IMR-90 (cell line): ENCODE data around the gene TMEM179. TPM values are rescaled to one million over a fixed set of nuclear protein-coding genes. Genes with fewer than 3 reads are reported as not detected.

Source experiments
- ATAC-seq: fragments of 200-7000 bp; cut with Tn5 transposase; 2 replicates; pipeline ENCODE4 v1.9.1; 2020; ENCODE audit warnings: low read depth, mild to moderate bottlenecking, moderate library complexity
- BruUV-seq: library from RNA; stranded (reverse); fragments of 400-500 nt; replicated peaks from 2 replicates; lab custom pipeline; 2021; lab: Mats Ljungman, UMichigan
- CTCF ChIA-PET: fragments of 300-600 bp; formaldehyde crosslinking; extraction: SDS; loops from one replicate; lab custom pipeline; 2021; ENCODE audit warnings: antibody characterized with exemption; lab: Yijun Ruan, JAX
- POLR2A ChIA-PET: fragments of 300-600 bp; sonication (Branson Sonifier 250); formaldehyde crosslinking; loops from one replicate; lab custom pipeline; 2022; ENCODE audit warnings: antibody characterized with exemption; ENCODE audit not compliant: unreplicated experiment; lab: Charles Lee
- DNase-seq: peaks from one replicate; pipeline ENCODE4 v3.0.0; 2013
- H2AFZ ChIP-seq: replicated peaks from 2 replicates; pipeline ENCODE3; 2013; ENCODE audit warnings: low read length, mild to moderate bottlenecking; ENCODE audit not compliant: poor library complexity
- H2AK5ac ChIP-seq: 2 replicates; pipeline ENCODE4 v1.6.1; 2013; ENCODE audit warnings: low read depth, low read length, inconsistent platforms
- H2AK9ac ChIP-seq: replicated peaks from 2 replicates; pipeline ENCODE3; 2013; ENCODE audit warnings: mild to moderate bottlenecking, low read depth, low read length, moderate library complexity; ENCODE audit not compliant: poor library complexity
- H2BK120ac ChIP-seq: 2 replicates; pipeline ENCODE4 v1.6.1; 2013; ENCODE audit warnings: low read depth, low read length, inconsistent platforms
- H2BK15ac ChIP-seq: 3 replicates; pipeline ENCODE4 v1.6.1; 2013; ENCODE audit warnings: low read depth, low read length, inconsistent platforms
- H2BK20ac ChIP-seq: 2 replicates; pipeline ENCODE4 v1.6.1; 2013; ENCODE audit warnings: low read depth, mild to moderate bottlenecking, inconsistent platforms, low read length, moderate library complexity
- H2BK5ac ChIP-seq: 2 replicates; pipeline ENCODE4 v1.6.1; 2013; ENCODE audit warnings: mild to moderate bottlenecking, low read depth, low read length, inconsistent platforms; ENCODE audit not compliant: poor library complexity, severe bottlenecking
- H3K14ac ChIP-seq: replicated peaks from 2 replicates; pipeline ENCODE4 v1.6.1; 2013; ENCODE audit warnings: low read depth, low read length, inconsistent platforms
- H3K18ac ChIP-seq: 2 replicates; pipeline ENCODE4 v1.6.1; 2013; ENCODE audit warnings: low read depth, low read length, control low read depth
- H3K23ac ChIP-seq: 2 replicates; pipeline ENCODE4 v1.6.1; 2013; ENCODE audit warnings: low read depth, low read length, inconsistent platforms
- H3K27ac ChIP-seq: 2 replicates; pipeline ENCODE4 v1.5.1; 2013; ENCODE audit warnings: mild to moderate bottlenecking, control low read depth, low read length; ENCODE audit not compliant: insufficient read depth
- H3K27me3 ChIP-seq: 2 replicates; pipeline ENCODE4 v1.6.1; 2013; ENCODE audit warnings: low read length; ENCODE audit not compliant: control insufficient read depth, insufficient read depth
- H3K36me3 ChIP-seq: 2 replicates; pipeline ENCODE4 v1.6.1; 2013; ENCODE audit warnings: low read length, mixed read lengths; ENCODE audit not compliant: control insufficient read depth, insufficient read depth
- H3K4ac ChIP-seq: 2 replicates; pipeline ENCODE4 v1.6.1; 2013; ENCODE audit warnings: low read depth, low read length, inconsistent platforms
- H3K4me1 ChIP-seq: 2 replicates; pipeline ENCODE4 v1.6.1; 2013; ENCODE audit warnings: low read length, mixed read lengths; ENCODE audit not compliant: control insufficient read depth, insufficient read depth
- H3K4me2 ChIP-seq: 2 replicates; pipeline ENCODE4 v1.6.1; 2013; ENCODE audit warnings: low read depth, mild to moderate bottlenecking, control low read depth, low read length, moderate library complexity
- H3K4me3 ChIP-seq: 2 replicates; pipeline ENCODE4 v1.5.1; 2013; ENCODE audit warnings: low read depth, mild to moderate bottlenecking, control low read depth, low read length, moderate library complexity; ENCODE audit not compliant: insufficient read depth
- H3K56ac ChIP-seq: 2 replicates; pipeline ENCODE4 v1.6.1; 2013; ENCODE audit warnings: low read length, inconsistent platforms; ENCODE audit not compliant: insufficient read depth; ENCODE audit errors: extremely low read depth
- H3K79me1 ChIP-seq, 2 experiments: 2 replicates each; pipeline ENCODE4 v1.6.1; 2013; ENCODE audit warnings: low read length in 2 of 2, inconsistent platforms in 1 of 2, low read depth in 1 of 2
- H3K9ac ChIP-seq: 2 replicates; pipeline ENCODE4 v1.6.1; 2013; ENCODE audit warnings: low read depth, low read length, control low read depth
- H3K9me1 ChIP-seq: 2 replicates; pipeline ENCODE4 v1.6.1; 2013; ENCODE audit warnings: low read length, inconsistent platforms; ENCODE audit not compliant: insufficient read depth
- H3K9me3 ChIP-seq: 2 replicates; pipeline ENCODE4 v1.6.1; 2013; ENCODE audit warnings: low read length; ENCODE audit not compliant: control insufficient read depth, insufficient read depth
- H4K20me1 ChIP-seq: 2 replicates; pipeline ENCODE4 v1.6.1; 2013; ENCODE audit warnings: low read length, inconsistent platforms; ENCODE audit not compliant: insufficient read depth
- H4K5ac ChIP-seq: 2 replicates; pipeline ENCODE4 v1.6.1; 2013; ENCODE audit warnings: mild to moderate bottlenecking, low read depth, low read length, control low read depth
- H4K8ac ChIP-seq, 2 experiments: 2 replicates each; pipeline ENCODE4 v1.6.1; 2013; ENCODE audit warnings: low read depth in 2 of 2, low read length in 2 of 2, control low read depth in 1 of 2, inconsistent platforms in 1 of 2
- H4K91ac ChIP-seq: 2 replicates; pipeline ENCODE4 v1.6.1; 2013; ENCODE audit warnings: low read depth, low read length, inconsistent platforms; ENCODE audit not compliant: insufficient read depth
- ELK1 ChIP-seq: fragments of 150-350 bp; IDR thresholded peaks from 2 replicates; pipeline ENCODE4 v1.6.1; 2016; ENCODE audit warnings: low read depth, mild to moderate bottlenecking, low read length, moderate library complexity, borderline replicate concordance
- FOS ChIP-seq: fragments of 150-350 bp; IDR thresholded peaks from 2 replicates; pipeline ENCODE4 v1.6.1; 2016; ENCODE audit warnings: low read depth, low read length
- USF2 ChIP-seq: fragments of 150-350 bp; IDR thresholded peaks from 2 replicates; pipeline ENCODE4 v1.6.1; 2017; ENCODE audit warnings: mild to moderate bottlenecking, antibody characterized with exemption, low read length, low read depth
- WGBS, 2 experiments: methylation state at CpG; one replicate each; pipeline versions ENCODE4 v1.1.5 to v1.1.7; 2013; ENCODE audit warnings: missing lambda C conversion rate in 2 of 2; ENCODE audit not compliant: insufficient read length in 1 of 2; ENCODE audit errors: extremely low coverage in 2 of 2; 5-methylcytosine and 5-hydroxymethylcytosine counted together
- dilution Hi-C: fragments of 300-500 bp; cut with HindIII; formaldehyde crosslinking; loops from one replicate; pipeline ENCODE4 v1.14.3; 2018; ENCODE audit warnings: low sequenced_read_pairs; ENCODE audit not compliant: unreplicated experiment
- in situ Hi-C: fragments of 300-500 bp; cut with MboI; formaldehyde crosslinking; loops from 3 replicates; pipeline ENCODE4 v1.14.3; 2019; ENCODE audit warnings: low sequenced_read_pairs, inconsistent platforms, mixed read lengths
- intact Hi-C: fragments of 100-400 bp; cut with micrococcal nuclease; formaldehyde crosslinking; loops from 2 replicates; pipeline ENCODE4 v1.10.0; 2022
- polyA plus RNA-seq, 3 experiments: library from polyadenylated mRNA; depleted of rRNA; stranded (reverse); fragments of >200 nt; gene quantifications; 2 replicates each; pipeline ENCODE4 v1.2.3, GENCODE V29; 2012; ENCODE audit warnings: low replicate concordance in 1 of 3
- total RNA-seq: library from RNA; depleted of rRNA; stranded (reverse); fragments of >200 nt; gene quantifications from 2 replicates; pipeline ENCODE4 v1.2.3, GENCODE V29; 2012
- TF ChIP-seq, protein P1 (sequence below): conservative IDR thresholded peaks from 2 replicates; pipeline ENCODE4 v1.5.1; 2012; ENCODE audit warnings: mild to moderate bottlenecking, low read depth, low read length, improper control_type of control experiment

The TMEM179 gene
- total and polyA plus RNA-seq, 2 of the 4 experiments (the other 2 are of a cell fraction), result not detected

- 0% methylated on average over 1 of the region's 4 CpGs; no CpG with 5 or more reads in 1 of the 2 experiments for WGBS, 2 experiments
- in situ Hi-C loops, result no loop called here
- DNase-seq, result no peak
These were observed 6.3 kb upstream of the TMEM179 start for GRCh38 chr14:104610749-104611310.

More at GRCh38 chr14:104610749-104611310, 6.3 kb upstream of the TMEM179 start:
- no peak overlapping the region for H3K9ac ChIP-seq
- H3K14ac ChIP-seq, result no peak overlapping the region
- no peak overlapping the region for H2AK9ac ChIP-seq
- no peak overlapping the region for H3K4me3 ChIP-seq
- H2AK5ac ChIP-seq, result no peak overlapping the region
- dilution Hi-C loops (no loop called here), intact Hi-C loops (no loop called here)
- no peak for ATAC-seq
- H2BK120ac ChIP-seq, result no peak overlapping the region
- no peak overlapping the region for H3K56ac ChIP-seq
- H3K18ac ChIP-seq, result no peak overlapping the region
- H4K20me1 ChIP-seq, result no peaks in the 10 kb centered on the region
- TF ChIP-seq, protein P1, sequence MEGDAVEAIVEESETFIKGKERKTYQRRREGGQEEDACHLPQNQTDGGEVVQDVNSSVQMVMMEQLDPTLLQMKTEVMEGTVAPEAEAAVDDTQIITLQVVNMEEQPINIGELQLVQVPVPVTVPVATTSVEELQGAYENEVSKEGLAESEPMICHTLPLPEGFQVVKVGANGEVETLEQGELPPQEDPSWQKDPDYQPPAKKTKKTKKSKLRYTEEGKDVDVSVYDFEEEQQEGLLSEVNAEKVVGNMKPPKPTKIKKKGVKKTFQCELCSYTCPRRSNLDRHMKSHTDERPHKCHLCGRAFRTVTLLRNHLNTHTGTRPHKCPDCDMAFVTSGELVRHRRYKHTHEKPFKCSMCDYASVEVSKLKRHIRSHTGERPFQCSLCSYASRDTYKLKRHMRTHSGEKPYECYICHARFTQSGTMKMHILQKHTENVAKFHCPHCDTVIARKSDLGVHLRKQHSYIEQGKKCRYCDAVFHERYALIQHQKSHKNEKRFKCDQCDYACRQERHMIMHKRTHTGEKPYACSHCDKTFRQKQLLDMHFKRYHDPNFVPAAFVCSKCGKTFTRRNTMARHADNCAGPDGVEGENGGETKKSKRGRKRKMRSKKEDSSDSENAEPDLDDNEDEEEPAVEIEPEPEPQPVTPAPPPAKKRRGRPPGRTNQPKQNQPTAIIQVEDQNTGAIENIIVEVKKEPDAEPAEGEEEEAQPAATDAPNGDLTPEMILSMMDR, result no peak
- TF ChIP-seq FOS (no peak), ELK1 (no peak), USF2 (no peak)
- no peak overlapping the region for H2BK5ac ChIP-seq
- no peak overlapping the region for H3K23ac ChIP-seq
- no peaks in the 10 kb centered on the region for H3K9me3 ChIP-seq
- CTCF ChIA-PET, result no interaction called here
- no peak overlapping the region for H4K5ac ChIP-seq
- no peak overlapping the region for H4K8ac ChIP-seq
- H3K27ac ChIP-seq, result no peak overlapping the region
- no peak overlapping the region for H3K4me2 ChIP-seq
- H4K91ac ChIP-seq, result no peak overlapping the region
- no peaks in the 10 kb centered on the region for H3K9me1 ChIP-seq
- POLR2A ChIA-PET, result no interaction called here
- no peak overlapping the region for H2AFZ ChIP-seq
- no peaks in the 10 kb centered on the region for H3K36me3 ChIP-seq
- no TSS peak for BruUV-seq
- peaks cover 3% of the 10 kb centered on the region for H3K27me3 ChIP-seq
- H2BK20ac ChIP-seq, result no peak overlapping the region
- H3K4me1 ChIP-seq, result no peaks in the 10 kb centered on the region
- no peak overlapping the region for H3K4ac ChIP-seq
- H2BK15ac ChIP-seq, result no peak overlapping the region
- H3K79me1 ChIP-seq, result no peaks in the 10 kb centered on the region
